ENCODE data around the gene PRSS56.
"Not testable (repeated sequence)": the region's sequence is repeated elsewhere in the genome, so short reads cannot be mapped to it uniquely, and the experiment has no call there.

PRSS56 gene

DNA sequence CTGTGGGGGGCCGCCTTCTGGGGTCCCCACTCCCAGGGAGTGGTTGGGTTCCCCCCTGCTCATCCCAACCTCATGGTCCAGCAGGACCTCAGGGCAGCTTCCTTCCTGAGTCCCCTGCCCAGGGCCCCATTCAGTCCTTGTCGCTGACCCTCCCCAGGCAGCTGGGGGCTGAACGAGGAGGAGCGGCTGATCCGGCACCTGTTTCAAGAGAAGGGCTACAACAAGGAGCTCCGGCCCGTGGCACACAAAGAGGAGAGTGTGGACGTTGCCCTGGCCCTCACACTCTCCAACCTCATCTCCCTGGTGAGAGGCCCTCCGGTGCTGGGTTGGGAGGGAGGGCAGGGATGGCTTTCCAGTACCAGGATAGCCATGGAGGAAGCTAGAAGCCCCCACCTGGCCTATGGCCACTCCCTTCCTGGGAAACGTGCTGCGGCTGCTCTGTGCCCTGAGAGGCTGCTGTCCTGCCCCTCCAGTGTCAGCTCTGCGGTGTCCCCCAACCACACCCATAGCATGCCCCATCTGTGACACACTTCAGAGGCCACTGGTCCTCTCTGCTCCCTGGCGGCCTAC, 6.3 kb downstream of the PRSS56 start:
- no peak for DNase-seq

DNA sequence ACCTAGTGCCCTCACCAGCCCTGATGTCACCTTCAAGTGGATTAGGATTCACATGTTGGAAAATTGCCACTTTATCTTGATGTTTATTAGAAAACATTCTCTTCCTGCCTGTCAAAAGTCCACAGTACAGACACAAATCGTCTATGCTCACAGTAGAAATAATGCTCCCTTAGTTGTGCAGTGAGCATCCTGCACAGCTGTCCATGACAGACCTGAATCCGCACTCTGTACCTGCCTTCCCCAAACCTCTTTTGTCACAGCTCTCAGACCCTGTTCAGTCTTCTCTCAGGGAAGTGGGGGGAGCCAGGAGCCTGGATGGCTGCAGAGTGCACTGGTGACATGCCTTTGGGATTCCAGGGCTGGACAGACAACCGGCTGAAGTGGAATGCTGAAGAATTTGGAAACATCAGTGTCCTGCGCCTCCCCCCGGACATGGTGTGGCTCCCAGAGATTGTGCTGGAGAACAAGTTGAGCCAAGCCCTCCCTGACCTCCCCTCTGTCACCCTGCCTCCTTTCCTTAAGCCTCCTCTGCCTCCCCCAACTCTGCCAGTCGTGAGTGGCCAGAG, 7.8 kb downstream of the PRSS56 start:
- no peak for DNase-seq

DNA sequence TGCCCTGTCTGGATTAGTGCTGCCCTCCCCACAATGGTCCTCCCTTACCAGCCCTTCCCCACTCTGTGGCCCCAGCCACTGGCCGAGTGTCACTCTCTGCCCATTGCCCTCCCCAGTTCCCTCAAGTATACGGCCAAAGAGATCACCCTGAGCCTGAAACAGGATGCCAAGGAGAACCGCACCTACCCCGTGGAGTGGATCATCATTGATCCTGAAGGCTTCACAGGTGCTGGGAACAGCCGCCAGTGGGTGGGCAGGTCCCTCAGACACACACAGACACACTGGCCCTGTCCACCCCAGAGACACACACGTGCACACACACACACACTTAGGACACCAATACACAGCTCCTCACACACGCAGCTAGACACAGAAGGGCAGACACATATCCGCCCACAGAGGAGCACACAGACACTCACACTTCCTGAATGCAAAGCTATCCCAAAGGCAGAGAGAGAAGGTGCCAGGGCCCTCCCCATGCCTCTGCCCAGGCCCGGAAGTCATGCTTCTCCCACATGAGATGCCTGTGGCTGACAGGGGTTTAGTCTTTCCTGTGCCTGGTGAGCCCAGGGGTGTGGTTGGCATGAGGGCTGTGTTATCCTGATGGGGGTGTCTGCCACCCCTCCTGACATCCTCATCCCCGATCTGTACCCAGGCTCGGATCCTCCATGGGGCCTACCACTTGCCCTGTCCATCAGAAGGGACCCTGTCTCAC, 8.7 kb downstream of the PRSS56 start:
- no peak for DNase-seq

DNA sequence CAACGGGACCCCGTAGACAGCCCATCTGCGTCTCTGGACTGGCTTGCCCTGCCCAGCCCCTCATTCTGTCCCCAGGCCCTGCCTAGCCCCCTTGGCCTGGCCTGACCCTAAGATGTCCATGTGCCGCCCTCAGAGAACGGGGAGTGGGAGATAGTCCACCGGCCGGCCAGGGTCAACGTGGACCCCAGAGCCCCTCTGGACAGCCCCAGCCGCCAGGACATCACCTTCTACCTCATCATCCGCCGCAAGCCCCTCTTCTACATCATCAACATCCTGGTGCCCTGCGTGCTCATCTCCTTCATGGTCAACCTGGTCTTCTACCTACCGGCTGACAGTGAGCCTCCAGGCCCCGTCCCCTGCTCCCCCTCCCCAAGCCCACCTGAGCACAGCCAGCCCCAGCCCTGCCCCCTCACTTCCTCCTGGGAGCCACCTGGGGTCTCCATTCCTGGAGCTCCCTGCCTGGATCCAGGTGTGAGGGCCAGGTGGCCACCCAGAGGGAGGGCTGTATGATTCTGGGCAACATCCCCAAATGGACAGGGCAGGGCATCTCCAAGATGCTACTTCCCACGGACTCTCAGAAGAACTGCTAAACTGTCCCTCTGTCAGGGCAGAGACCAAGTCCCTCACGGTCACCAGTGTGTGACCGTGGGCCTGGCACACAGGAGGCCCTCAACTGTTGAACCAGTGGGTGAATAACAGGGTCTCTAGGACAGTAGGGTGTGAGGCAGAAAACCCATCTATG, 9.8 kb downstream of the PRSS56 start:
- no peak for DNase-seq

DNA sequence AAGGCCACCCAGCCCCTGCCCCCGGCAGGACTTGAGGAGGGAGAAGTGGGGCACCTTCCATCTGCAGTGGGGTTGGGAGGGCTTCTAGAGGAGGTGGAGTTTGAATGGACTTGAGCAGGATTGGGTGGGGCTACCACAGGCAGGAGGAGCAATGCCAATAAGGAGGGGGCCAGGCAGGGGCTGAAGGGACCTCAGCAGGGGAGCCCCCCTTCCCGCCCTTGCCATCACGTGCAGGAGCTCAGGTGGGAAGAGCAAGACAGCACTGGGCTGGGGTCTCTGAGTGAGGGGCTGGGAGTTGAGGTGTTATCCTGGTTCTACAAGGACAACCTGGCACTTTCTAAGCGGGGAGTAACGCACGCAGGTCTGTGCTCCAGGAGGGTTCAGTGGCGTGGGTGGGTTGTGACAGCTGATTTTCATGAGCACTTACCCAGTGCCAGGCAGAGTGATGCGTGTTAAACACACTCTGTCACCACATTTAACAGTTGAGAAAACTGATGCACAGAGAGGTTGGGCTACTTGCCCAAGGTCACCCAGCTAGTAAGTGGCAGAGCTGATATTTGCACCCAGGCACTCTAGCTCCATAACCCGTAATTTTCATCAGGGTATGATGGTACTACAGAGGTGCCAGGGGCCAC, 10.6 kb downstream of the PRSS56 start:
- DNase-seq: no peak

DNA sequence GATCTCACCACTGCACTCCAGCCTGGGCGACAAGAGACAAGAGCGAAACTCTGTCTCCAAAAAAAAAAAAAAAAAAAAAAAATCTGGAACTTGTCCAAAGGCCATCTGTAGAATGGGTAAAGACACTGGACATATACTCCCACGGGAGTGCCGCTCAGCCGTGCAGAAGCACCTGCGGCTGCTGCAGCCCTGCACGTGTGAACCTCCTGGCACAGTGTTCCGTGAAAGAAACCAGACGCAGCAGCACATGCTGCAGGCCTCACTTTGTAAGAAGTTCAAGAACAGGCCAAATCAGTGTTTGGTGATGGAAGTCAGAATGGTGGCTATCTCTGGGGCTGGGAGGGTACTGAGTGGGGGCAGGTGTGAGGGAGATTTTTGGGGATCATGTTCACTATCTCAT, 12.2 kb downstream of the PRSS56 start:
- no peak for DNase-seq

DNA sequence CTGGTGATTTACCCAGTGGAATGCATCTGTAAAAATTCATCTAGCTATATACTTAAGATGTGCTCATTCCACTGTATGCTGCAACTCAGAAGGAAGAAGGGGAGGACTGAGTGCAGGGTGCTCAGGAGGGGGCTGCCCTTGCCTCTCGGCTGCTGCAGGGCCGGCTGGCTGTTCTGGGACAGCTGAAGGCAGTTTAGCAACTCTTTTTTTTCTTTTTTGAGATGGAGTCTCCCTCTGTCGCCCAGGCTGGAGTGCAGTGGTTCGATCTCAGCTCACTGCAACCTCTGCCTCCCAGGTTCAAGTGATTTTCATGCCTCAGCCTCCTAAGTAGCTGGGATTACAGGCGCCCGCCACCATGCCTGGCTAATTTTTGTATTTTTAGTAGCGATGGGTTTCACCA, 12.6 kb downstream of the PRSS56 start:
- not testable (repeated sequence) for DNase-seq

DNA sequence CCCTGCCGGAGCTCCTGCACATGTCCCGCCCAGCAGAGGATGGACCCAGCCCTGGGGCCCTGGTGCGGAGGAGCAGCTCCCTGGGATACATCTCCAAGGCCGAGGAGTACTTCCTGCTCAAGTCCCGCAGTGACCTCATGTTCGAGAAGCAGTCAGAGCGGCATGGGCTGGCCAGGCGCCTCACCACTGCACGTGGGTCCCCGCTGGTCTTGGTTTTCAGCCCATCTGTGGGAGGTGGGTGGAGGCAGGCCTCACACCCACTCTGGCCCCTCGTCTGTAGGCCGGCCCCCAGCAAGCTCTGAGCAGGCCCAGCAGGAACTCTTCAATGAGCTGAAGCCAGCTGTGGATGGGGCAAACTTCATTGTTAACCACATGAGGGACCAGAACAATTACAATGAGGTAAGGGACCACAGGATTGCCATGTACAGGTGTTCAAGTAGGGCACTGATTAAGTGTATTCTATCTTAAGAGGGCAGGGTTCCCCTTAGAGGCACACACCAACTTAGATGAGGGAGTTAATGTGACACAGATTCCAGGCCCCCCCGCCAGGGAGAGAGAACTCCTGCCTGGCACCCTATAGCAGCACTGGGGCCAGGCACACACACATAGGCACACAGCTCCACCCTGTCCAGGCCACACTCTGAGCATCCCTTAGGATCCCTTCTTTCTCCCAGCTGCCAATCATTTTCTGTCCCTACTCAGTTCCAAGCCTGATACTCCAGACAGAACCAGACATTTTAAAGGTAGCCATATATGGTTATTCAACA, 13.9 kb downstream of the PRSS56 start:
- DNase-seq: no peak

DNA sequence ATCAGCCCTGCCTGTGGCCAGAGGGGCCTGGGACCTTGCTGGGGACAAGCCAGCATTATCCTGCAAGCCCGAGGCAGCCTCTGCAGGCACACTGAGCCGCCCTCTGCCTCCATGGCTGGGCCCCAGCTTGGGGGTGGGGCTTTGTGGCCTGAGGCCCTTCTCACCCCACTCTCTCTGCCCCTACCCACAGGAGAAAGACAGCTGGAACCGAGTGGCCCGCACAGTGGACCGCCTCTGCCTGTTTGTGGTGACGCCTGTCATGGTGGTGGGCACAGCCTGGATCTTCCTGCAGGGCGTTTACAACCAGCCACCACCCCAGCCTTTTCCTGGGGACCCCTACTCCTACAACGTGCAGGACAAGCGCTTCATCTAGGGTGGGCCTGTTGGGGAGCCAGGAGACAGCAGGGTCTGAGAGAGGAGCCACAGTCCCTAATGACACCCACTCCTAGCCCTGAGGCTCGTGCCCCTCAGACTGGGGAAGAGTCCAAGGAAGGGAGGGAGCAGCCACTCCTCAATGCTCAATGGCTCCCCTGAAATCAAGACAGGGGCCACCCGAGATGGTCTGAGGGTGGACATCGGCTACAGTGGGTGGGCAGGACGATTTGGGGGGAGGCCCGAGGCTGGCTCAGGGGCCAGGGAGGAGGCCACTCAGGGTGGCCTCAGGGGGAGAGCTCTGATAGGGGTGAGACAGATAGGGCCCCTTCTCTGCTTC, 14.9 kb downstream of the PRSS56 start:
- DNase-seq: no peak

DNA sequence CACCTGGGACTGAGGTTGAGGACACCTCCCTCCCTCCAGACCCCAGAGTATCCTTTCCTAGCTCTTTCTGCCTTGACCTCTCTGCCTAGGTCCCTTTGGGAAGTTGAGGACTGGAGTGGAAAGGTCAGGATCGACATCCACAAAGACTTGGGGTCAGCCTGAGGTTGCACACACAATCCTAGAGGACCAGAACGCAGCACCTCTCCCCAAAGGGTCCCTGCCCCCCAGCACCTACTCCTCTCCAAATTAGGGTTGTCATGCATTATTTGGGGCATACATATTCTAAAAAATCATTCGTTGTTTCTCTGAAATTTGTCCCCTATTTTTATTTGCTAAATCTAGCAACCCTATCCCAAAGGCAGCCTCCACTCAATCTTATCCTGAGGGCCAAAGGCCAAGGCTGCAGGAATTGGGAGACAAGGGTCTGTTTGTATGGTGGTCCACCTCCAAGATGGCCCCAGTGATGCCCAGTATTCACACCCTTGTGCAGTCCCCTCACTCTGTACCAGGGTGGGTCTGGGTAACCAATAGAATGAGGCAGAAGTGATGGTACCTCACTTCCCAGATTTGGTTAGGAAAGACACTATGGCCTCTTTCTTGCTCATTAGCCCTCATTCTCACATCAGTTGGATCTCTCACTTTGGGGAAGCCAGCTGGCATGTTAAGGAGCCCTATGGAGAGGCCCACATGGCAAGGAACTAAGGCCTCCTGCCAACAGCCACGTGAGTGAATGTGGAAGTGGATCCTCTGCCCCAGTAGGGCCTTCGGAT, 15.8 kb downstream of the PRSS56 start:
- no peak for DNase-seq

DNA sequence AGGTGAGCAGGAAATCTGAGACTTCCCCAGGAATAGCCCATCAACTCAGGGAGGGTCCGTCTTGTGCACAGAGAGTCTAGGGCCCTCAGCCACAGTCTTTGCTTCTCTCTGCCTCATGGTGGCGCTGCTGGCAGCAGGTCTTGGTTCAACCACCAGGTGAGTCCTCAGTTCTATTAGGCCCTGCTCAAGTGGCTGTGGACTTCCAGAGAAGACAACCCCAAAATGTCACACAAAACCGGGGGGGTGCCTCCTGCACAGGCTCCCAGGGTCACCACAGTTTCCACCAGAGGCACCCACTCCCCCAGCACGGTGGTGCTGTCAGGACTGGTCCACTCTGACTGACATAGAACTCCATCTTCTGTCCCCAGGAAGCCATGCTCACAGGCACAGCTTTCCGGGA, 16.9 kb downstream of the PRSS56 start:
- no peak for DNase-seq

DNA sequence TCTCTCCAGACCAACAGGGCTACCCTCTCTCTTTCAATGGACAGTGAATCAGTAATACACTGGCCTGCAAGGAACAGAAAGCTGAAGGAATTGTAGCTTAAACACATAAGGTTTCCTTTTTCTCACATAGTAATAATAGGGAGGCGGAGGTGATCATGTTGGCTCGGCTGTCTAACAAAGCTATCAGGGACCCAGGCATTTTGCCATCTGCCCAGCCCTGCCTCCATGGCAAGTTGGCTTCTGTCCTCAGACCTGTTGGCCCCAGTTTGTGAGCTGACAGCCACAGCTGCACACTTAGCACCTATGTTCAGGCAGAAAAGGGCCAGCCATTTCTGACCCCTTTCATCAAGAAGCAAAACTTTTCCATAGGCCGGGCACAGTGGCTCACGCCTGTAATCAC, 17.3 kb downstream of the PRSS56 start:
- no peak for DNase-seq

DNA sequence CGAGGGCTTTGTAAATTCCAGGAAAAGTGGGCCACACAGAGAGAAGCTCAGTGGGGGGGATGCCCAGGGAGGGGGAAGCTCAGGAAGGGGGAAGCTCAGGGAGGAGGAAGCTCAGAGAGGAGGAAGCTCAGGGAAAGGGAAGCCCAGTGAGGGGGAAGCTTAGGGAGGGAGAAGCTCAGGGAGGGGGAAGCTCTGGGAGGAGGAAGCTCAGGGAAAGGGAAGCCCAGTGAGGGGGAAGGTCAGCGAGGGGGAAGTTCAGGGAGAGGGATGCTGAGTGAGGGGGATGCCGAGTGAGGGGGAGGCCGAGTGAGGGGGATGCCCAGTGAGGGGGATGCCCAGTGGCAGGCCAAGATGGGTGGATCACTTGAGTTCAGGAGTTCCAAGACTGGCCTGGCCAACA, 18.5 kb downstream of the PRSS56 start:
- no peak for DNase-seq

DNA sequence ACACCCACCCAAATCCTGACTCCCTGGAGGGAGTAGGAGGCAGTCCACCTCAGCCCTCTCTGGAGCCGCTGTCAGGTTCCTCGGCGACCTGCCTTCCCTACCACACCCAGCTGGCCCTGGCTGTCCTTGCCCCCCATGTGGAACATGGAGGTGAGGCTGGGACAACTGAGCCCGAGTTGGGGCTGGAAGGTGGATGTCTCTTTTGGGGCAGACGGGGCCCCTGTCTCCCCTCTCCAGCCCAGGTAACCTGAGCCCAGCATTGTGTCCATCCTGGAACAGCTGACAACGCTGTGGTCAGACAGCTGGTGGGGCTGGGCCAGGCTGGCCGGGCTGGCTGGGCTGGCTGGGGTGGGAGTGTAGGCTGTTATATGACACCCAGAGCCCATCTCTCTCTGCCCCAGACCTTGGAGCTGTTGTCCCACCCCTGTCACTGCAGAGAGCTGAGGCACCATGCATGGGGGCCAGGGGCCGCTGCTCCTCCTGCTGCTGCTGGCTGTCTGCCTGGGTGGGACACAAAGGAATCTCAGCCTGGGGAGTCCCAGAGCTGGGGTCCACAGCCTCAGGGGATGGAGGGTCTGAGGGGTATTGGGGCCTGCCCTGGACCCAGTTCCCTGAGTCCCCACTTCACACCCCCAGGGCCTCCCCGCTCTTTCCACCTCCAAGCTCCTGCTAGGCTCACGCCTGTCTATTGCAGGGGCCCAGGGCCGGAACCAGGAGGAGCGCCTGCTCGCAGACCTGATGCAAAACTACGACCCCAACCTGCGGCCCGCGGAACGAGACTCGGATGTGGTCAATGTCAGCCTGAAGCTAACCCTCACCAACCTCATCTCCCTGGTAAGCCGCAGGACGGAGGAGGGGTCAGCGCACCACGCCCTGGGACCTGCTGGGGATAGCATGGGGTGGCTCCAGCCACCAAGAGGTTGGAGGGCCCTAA, 19.4 kb downstream of the PRSS56 start, which contains the start of gene CHRNG:
TSS of gene CHRNG (plus strand) at position 395 of the 934 bp plus-strand sequence. CDS start at position 451, 56 bp downstream.
- no peak for DNase-seq

DNA sequence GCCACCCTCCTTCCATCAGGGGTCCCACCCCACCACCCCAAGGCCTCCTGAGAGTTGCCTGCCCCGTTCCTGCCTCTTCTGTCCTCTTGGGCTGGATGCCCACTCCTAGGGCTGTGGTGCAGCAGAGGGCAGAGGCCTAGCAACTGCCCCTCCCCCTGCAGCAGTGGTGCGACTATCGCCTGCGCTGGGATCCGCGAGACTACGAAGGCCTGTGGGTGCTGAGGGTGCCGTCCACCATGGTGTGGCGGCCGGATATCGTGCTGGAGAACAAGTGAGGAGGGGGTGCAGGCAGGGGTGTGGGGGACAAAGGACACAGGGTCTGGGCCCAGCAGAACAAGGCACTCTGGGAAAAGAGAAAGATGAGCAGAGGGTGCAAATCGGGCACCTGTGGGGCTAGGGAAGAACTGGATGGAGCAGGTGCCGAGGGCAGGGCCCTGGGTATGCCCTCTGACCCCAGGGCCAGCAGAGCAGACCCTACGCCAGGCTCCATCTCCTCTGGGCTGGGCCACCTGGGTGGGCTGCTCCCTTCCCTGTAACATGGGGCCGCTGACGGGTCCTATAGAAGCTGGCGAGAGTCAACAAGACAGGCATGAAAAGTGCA, 20.4 kb downstream of the PRSS56 start:
- DNase-seq: no peak

DNA sequence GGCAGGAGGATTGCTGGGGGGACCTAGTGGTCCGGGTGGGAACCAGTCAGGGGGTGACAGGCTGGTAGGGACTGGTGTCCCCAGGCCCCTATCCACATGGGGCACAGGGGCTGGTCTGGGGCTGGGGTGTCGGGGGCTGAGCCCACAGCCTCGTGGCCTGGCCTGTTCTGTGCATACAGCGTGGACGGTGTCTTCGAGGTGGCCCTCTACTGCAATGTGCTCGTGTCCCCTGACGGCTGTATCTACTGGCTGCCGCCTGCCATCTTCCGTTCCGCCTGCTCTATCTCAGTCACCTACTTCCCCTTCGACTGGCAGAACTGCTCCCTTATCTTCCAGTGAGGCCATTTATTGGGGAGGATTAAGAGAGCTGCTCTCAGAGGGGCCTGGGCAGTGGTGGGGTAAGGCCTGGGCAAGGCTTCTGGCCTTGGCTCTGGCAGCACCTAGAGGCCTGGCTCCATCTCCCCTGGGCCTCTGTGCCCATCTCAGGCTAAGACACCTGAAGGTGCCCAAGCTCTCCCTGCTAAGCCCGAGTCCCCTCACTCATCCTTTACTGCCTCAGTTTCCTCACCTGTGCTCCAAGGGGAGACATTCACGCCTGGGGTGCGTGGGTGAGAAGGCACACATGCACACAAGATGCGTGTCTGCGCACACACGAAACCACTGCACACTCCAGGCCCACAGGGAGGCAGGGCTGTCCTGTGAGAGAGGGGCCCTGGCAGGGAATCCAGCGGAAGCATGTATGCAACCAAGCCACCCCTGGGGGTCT, 21.2 kb downstream of the PRSS56 start:
- no peak for DNase-seq

DNA sequence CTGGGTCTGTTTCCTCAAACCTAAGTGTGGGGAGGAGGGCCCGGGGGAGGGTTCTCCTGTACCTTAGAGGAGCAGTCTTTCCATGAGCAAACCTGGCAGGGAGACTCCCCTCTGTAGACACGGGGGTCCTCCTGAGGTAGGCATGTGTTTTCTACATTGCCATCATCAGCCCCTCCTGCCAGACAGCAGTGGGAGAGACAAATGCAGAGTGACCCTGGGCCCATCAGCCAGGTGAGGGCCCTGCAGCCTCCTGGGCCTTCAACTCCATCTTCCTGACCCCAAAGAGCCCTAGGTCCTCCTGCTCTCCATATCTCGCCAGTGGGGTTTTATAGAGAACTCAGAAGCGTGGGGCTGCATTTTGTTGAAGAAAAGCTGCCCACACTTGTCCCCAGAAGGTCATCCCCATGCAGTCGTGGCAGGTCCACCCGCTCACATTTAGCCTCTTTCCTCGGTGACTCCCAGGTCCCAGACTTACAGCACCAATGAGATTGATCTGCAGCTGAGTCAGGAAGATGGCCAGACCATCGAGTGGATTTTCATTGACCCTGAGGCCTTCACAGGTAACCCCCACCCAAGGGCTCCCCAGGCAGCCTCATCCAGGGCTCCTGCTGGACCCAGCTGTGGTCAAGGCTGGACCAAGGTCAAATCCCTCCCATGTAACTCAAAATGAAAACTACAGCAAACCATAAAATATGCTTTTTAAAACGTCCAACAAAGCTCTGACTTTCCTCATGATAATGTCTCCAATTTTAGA, 21.9 kb downstream of the PRSS56 start:
- DNase-seq: no peak

Measured in cerebellar nuclear complex (tissue), 1 donor.